ENCODE data around the gene WWOX.

Gene WWOX

GRCh38 chr16:79074541-79074940 is 975.1 kb downstream of the WWOX start:
- DNase-seq = no peak

DNA sequence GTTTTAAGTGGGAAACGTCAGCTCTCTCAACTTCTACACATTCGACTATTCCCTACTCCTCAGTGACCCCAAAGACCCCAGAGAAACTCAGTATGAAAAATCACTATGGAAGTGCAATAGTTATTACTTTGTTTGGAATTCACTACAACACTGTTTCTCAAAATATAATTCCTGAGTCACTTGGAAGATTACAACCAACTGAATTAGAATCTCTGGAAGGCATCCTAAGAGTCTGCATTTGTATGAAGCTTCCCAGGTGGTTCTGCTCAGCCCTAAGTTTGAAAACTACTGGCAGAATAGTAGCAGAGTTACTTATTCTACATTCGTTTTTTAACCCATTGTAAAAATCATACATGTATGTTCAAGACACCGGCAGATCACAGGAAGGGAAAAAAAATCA is 975.5 kb downstream of the WWOX start:
- no peak for DNase-seq

DNA sequence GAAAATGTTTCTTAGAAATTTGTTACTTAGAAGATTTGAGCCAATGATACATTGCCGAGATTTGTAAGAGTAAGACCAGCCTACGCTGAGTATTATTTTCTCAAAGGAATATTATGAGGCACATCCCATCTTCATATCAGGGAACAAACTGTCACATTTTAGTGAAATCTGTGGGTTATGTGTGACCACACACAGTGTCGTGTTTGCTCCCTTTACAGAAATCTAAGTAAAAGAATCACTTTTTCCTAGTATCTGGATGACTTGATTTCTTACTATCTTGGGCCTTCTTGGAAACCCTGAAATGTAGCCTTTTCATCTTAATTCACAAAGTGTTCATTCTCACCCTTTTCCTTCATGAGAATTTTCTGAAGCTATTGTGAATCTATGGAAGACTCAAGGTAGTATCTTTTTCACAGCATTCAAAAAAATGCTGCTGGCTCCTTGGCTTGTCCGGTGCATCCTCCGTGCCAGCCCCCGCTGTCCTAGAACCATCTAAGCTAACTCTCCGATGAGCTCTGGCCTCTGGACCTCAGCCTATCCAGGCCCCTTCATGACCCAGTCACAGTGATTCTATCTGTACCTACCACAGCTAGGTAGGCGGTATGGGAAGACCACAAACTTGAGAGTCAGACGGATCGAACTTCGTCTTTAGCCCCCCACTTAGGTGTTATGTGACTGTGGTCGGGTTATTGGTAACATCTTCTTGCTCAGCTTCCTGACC is 976.8 kb downstream of the WWOX start:
- DNase-seq = no peak

GRCh38 chr16:79077346-79077745 is 977.9 kb downstream of the WWOX start:
- DNase-seq = no peak

DNA sequence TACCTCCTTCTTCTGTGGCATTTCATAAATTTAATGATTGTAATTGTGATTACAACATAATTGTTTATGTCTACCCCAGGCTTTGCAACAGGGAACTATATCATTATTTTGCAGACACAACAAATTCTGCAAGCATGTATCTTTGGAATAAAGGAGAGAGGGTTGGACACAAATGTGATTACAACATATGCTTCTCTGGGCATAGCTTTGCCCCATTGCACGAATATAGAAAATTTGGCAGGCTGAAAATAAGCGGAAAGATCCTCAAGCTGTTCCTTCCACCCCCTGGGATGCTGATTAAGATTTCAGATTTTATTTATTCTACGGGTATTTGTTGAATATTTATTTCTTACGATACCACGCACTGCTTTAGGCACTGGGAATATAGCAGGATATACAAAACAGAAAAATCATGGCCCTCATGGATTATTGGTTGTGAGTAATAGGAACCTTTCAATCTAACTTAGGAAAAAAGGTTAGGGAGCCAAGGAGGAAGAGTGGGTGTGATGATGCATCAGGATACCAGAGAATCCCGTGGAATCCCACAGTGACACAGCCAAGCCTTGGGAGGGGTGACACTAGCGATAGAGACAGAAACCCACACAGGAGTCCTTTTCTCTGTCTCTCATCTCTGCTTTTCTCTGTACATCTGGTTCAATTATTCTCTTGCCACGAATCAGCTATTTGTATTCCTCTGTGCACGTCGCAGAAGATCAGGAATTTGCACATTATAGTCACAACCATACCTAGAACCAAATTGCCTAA is 980.4 kb downstream of the WWOX start:
- DNase-seq = no peak

- DNase-seq = no peak
These were observed 982.0 kb downstream of the WWOX start for GRCh38 chr16:79081297-79082066.

GRCh38 chr16:79082970-79083369 is 983.5 kb downstream of the WWOX start:
- DNase-seq = no peak

DNA sequence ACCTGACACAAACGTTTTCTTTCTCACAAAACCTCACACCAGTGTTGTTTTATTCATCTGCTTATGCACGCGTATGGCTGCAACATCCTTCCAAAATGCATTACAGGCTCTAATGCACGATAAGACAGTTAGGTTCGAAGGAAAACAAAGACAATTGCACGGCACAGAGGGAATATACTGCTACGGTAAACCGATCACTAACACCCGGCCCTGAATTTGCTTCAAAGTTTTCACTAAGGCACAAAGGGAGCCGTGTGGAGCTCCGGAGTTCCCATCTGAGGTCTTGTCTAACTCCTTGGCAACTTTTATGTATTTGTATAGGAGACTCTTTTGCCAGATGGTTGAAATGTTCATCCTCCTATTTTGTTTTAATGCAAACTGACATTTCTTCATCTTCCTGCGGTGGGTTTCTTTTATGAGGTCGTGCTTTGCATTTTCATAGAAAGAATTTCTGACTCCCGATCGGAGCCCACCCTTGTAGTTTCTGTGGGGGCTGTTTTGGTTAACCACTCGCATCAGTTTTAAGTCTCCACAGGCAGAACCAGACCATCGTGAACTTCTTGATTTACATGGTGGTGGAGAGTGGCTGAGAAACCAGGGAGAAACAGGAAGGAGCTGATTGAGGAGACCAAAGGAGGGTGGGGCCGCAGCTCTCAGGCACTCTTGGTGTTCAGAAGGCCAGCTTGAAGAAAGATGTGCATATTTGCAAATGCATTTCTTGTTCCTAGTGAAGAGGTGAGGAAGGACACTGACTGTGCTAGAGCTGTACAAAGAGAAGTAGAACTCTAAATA is 984.2 kb downstream of the WWOX start:
- no peak for DNase-seq

DNA sequence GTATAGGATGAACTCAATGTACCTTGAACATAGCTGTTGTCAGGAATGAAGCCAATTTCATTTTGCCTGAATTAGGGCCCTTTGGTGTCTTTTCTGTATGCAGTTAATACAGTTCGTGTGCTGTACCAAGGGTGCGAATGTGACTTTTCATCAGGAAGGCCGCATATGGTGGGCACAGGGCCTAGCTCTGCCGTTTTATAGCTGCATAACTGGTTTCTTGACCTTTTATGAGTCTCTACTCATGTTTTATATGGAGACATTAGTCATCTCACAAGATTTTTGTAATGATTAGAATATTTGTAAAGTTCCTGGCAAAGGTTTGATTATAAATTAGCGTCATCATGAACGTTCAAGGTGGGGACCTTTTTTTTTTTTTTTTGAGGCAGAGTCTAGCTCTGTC is 989.5 kb downstream of the WWOX start:
- no peak for DNase-seq

GRCh38 chr16:79089735-79090284 is 990.4 kb downstream of the WWOX start:
- DNase-seq = peak in 1 of 56 donors; percentile 20

DNA sequence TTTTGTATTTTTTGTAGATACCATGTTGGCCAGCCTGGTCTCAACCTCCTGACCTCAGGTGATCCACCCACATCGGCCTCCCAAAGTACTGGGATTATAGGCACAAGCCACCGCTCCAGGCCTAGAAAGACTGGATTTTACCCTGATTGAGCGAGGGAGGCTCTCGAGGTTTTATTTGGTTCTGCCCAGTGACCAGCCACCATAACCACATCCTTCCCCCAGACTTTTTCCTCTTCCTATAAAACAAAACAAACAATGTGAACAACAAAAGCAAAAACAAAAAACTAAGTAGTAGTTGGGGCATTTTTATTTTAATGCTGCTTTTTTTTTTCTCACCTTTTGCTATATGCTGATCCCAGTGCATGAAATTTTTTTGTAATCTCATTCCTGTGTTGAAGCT is 991.5 kb downstream of the WWOX start:
- DNase-seq = no peak

- no peak for DNase-seq
These were observed 993.4 kb downstream of the WWOX start for GRCh38 chr16:79092846-79093245.

GRCh38 chr16:79093554-79093967 is 994.1 kb downstream of the WWOX start:
- DNase-seq = peak in 10 of 56 donors; percentile 2 to 31 (median 7)

DNA sequence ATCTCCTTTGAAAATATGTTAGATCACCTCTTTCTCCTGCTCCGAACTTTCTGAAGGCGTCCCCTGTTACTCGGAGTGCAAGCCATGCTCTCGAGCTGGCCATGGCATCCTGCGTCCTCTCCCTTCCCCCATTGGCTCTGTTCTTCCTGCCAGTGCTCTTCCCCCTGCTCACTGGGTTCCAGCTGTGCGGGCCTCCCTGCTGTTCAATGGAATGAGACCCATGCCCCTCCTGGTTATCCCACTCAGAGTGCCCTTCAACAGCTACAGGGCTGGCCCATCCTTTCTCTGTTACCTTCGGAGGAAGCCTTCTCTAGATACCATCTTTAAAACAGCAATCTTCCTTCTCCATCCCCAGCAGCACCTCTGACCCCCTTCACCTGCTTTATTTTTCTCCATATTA is 996.8 kb downstream of the WWOX start:
- DNase-seq = no peak

GRCh38 chr16:79097166-79097565 is 997.7 kb downstream of the WWOX start:
- DNase-seq = no peak

DNA sequence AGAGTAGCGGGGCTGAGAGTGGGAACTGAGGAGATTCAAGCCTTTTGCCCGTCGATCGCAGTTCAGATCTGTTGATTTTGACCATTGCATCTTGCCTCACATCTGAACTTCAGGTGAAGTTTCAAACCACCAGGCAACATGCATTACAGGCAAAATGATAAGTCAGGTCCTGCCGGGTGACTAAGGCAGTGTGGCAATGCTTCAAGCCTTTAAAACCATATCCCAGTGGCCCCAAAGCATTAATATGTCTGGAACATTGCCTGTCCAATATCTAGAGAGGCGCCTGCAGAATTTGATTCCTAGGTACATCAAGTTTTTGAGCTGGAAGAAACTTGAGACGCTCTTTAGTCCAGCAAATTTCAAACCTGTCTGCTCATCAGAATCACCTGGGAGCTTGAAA is 998.3 kb downstream of the WWOX start:
- no peak for DNase-seq

DNA sequence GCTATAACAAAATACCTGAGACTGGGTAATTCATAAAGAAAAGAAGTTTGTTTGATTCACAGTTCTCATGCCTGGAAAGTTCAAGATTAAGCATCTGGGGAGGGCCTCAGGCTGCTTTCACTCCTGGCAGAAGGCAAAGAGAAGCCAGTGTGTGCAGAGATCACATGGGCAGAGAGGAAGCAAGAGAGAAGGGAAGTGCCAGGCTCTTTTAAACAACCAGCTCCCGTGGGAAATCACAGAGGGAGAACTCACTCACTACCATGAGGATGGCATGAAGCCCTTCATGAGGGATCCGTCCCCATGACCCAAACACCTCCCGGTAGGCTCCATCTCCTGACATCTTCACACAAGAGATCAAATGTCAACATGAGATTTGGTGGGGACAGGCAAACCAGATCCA is 999.5 kb downstream of the WWOX start:
- DNase-seq = peak in 1 of 56 donors; percentile 4

- no peak for DNase-seq
These were observed 1000.3 kb downstream of the WWOX start for GRCh38 chr16:79099716-79100115.

- no peak for DNase-seq
These were observed 1001.0 kb downstream of the WWOX start for GRCh38 chr16:79100447-79100846.

DNA sequence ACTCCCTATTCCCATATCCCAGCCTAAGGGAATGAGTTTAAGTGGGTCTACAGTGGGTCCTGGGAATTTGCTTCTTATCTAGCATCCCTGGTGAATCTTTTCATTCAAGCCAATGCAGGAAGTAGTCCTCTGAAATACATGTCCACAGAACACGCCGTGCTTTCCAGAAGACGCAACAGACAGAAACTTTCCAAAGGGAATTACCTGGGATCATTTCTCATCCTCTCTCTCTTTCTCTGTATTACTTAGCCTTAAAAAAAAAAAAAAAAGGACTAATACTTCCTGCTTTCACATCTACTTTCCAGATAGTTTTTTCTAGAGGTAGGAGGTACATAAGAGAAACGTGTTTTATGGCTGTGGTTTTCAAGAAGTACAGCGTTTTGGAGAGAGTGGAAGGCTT is 1002.0 kb downstream of the WWOX start:
- DNase-seq = no peak

GRCh38 chr16:79104567-79104966 is 1005.1 kb downstream of the WWOX start:
- DNase-seq = no peak
